CD8-positive, alpha-beta memory T cell (primary cell): ENCODE data around the gene TMEM256. TPM values are rescaled to one million over a fixed set of nuclear protein-coding genes. Genes with fewer than 3 reads are reported as not detected.

ENCODE experiments used
- CTCF ChIA-PET: fragments of 350-600 bp; sonication (Branson Sonifier 250); formaldehyde crosslinking; loops from one replicate; lab custom pipeline; 2021; ENCODE audit warnings: antibody characterized with exemption; lab: Charles Lee
- POLR2A ChIA-PET: fragments of 350-600 bp; sonication (Branson Sonifier 250); formaldehyde crosslinking; loops from one replicate; lab custom pipeline; 2021; ENCODE audit warnings: antibody characterized with exemption; lab: Charles Lee
- DNase-seq, 5 donors: peaks; one replicate each; pipeline versions ENCODE4 v3.0.0 to v3.0.0-alpha.2; 2020 to 2022; ENCODE audit warnings: mixed read lengths in 1 of 5
- H3K27ac ChIP-seq: one replicate; pipeline ENCODE4 v1.7.0; 2013; ENCODE audit warnings: low read depth, mild to moderate bottlenecking, low read length, moderate library complexity
- H3K27me3 ChIP-seq: 2 replicates; pipeline ENCODE4 v1.7.0; 2013; ENCODE audit warnings: low read length, mild to moderate bottlenecking; ENCODE audit not compliant: insufficient read depth, poor library complexity, severe bottlenecking
- H3K36me3 ChIP-seq: 2 replicates; pipeline ENCODE4 v1.7.0; 2013; ENCODE audit warnings: mild to moderate bottlenecking, low read length, moderate library complexity; ENCODE audit not compliant: insufficient read depth
- H3K4me1 ChIP-seq: 2 replicates; pipeline ENCODE4 v1.7.0; 2013; ENCODE audit warnings: mild to moderate bottlenecking, low read length, moderate library complexity; ENCODE audit not compliant: insufficient read depth
- H3K4me3 ChIP-seq: 2 replicates; pipeline ENCODE4 v1.7.0; 2013; ENCODE audit warnings: mild to moderate bottlenecking, low read length
- H3K9me3 ChIP-seq: 2 replicates; pipeline ENCODE4 v1.7.0; 2013; ENCODE audit warnings: mild to moderate bottlenecking, low read length
- H3K27ac Mint-ChIP-seq, 8 donors: one replicate each; pipeline ENCODE4 v1.8.0; 2020 to 2021; ENCODE audit warnings: mixed read lengths in 8 of 8, mild to moderate bottlenecking in 6 of 8, inconsistent platforms in 3 of 8, moderate library complexity in 3 of 8
- H3K27me3 Mint-ChIP-seq, 2 donors: one replicate each; pipeline ENCODE4 v1.8.0; 2020 to 2021; ENCODE audit warnings: mixed read lengths in 2 of 2, mild to moderate bottlenecking in 1 of 2, moderate library complexity in 1 of 2
- H3K36me3 Mint-ChIP-seq, 3 donors: one replicate each; pipeline ENCODE4 v1.8.0; 2020 to 2021; ENCODE audit warnings: mixed read lengths in 3 of 3, inconsistent platforms in 1 of 3, mild to moderate bottlenecking in 1 of 3
- H3K4me1 Mint-ChIP-seq, 3 donors: one replicate each; pipeline ENCODE4 v1.8.0; 2020 to 2021; ENCODE audit warnings: mixed read lengths in 3 of 3, inconsistent platforms in 1 of 3, mild to moderate bottlenecking in 1 of 3
- H3K4me3 Mint-ChIP-seq, 7 donors: one replicate each; pipeline ENCODE4 v1.8.0; 2020 to 2021; ENCODE audit warnings: mixed read lengths in 7 of 7, mild to moderate bottlenecking in 6 of 7, moderate library complexity in 4 of 7, inconsistent platforms in 2 of 7
- H3K9me3 Mint-ChIP-seq, 5 donors: one replicate each; pipeline ENCODE4 v1.8.0; 2020 to 2022; ENCODE audit warnings: mixed read lengths in 5 of 5, mild to moderate bottlenecking in 3 of 5, moderate library complexity in 2 of 5, inconsistent platforms in 1 of 5
- polyA plus RNA-seq: library from polyadenylated mRNA; unstranded; fragments of 300-500 nt; fragmentation: Illumina TruSeq; gene quantifications from one replicate; pipeline ENCODE4 v1.2.3, GENCODE V29; 2021
- total RNA-seq, 2 experiments: library from RNA; stranded (reverse); gene quantifications; one replicate each; pipeline ENCODE4 v1.2.3, GENCODE V29; 2021

The TMEM256 gene
- total and polyA plus RNA-seq, 3 experiments from 2014 or later: 45.4 to 62.4 (median 51.4) TPM

GRCh38 chr17:7427549-7427948 lies 23.7 kb upstream of the TMEM256 start:
- no peak overlapping the region for H3K4me3 ChIP-seq
- H3K9me3 ChIP-seq: no peaks in the 10 kb centered on the region
- Mint-ChIP-seq H3K4me1 (no peaks in the 10 kb centered on the region), H3K27me3 (peaks cover 0 to 3% of the 10 kb centered on the region in 2 donors), H3K9me3 (no peaks in the 10 kb centered on the region), H3K36me3 (no peaks in the 10 kb centered on the region), H3K27ac (no peak overlapping the region), H3K4me3 (no peak overlapping the region)
- no peaks in the 10 kb centered on the region for H3K4me1 ChIP-seq
- H3K36me3 ChIP-seq: no peaks in the 10 kb centered on the region
- H3K27ac ChIP-seq: no peak overlapping the region
- H3K27me3 ChIP-seq: no peaks in the 10 kb centered on the region
- no peak for DNase-seq
- POLR2A ChIA-PET: no interaction called here
- CTCF ChIA-PET: interaction anchor here (1.0 to 2.1 kb wide), 2 partner anchors 9 to 72 kb away, joined by 3 to 10 read pairs; no protein-coding TSS in a partner anchor

DNA sequence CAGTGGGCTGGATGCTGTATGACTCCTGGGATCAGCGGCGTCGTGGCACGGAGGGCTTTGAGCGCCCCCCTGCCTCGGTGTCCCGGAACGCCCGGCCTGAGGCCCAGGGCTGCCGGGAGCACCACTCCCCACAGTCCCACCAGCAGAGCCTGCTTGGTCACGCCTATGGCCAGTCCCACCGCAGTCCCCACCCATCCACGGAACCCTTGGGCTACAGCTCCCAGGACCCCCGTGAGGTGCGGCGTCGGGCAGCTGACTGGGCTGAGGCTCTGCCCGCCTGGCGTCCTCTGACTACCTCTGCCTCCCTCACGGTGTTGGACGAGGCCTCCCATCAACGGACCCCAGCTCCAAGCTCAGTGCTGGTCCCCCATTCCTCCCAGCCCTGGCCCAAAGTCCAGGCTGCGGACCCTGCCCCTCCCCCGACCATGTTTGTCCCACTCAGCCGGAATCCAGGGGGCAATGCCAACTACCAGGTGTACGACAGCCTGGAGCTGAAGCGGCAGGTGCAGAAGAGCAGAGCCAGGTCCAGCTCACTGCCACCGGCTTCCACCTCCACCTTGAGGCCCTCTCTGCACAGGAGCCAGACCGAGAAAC lies 23.1 kb upstream of the TMEM256 start:
- Histone ChIP-seq H3K9me3 (no peaks in the 10 kb centered on the region), H3K27ac (no peak overlapping the region), H3K36me3 (no peaks in the 10 kb centered on the region), H3K4me1 (no peaks in the 10 kb centered on the region), H3K4me3 (no peak overlapping the region), H3K27me3 (no peaks in the 10 kb centered on the region)
- H3K36me3 Mint-ChIP-seq: no peaks in the 10 kb centered on the region
- DNase-seq: no peak
- H3K4me1 Mint-ChIP-seq: no peaks in the 10 kb centered on the region
- no peak overlapping the region for H3K4me3 Mint-ChIP-seq
- ChIA-PET CTCF (interaction anchor here (1.0 to 2.1 kb wide), 2 partner anchors 10 to 71 kb away, joined by 3 to 10 read pairs; no protein-coding TSS in a partner anchor), POLR2A (no interaction called here)
- peaks cover 0 to 3% of the 10 kb centered on the region in 2 donors for H3K27me3 Mint-ChIP-seq
- no peak overlapping the region for H3K27ac Mint-ChIP-seq
- H3K9me3 Mint-ChIP-seq: no peaks in the 10 kb centered on the region

DNA sequence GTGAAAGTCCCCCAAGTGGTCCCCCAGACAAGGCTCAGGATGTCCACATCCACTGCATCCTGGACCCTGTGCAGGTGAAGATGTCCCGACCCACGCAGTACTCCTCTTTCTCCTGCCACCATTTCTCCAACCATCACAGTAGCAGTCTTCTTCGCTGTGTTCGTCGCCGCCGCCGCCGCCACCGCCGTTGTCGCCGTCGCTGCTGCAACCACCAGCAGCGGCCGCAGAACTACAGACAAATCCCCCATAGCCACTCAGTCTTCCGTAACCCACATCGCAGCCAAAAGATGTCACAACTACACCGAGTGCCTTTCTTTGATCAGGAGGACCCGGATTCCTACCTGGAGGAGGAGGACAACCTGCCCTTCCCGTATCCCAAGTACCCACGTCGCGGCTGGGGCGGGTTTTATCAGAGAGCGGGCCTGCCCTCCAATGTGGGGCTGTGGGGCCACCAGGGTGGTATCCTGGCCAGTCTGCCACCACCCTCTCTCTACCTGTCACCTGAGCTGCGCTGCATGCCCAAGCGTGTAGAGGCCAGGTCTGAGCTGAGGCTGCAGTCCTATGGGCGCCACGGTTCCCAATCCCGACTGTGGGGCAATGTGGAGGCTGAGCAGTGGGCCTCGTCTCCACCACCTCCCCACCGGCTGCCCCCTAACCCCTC lies 22.4 kb upstream of the TMEM256 start:
- ChIA-PET CTCF (interaction anchor here (2.1 kb wide), 1 partner anchor 11 kb away, joined by 10 read pairs; no protein-coding TSS in a partner anchor), POLR2A (no interaction called here)
- no peak overlapping the region for H3K4me3 ChIP-seq
- no peaks in the 10 kb centered on the region for H3K36me3 ChIP-seq
- no peaks in the 10 kb centered on the region for H3K9me3 Mint-ChIP-seq
- H3K9me3 ChIP-seq: no peaks in the 10 kb centered on the region
- no peak overlapping the region for H3K27ac ChIP-seq
- no peaks in the 10 kb centered on the region for H3K27me3 ChIP-seq
- H3K27ac Mint-ChIP-seq: peak overlapping the region in 1 of 8 donors; percentile 5
- H3K36me3 Mint-ChIP-seq: no peaks in the 10 kb centered on the region
- peaks cover 0 to 3% of the 10 kb centered on the region in 2 donors for H3K27me3 Mint-ChIP-seq
- H3K4me3 Mint-ChIP-seq: no peak overlapping the region
- DNase-seq: no peak
- H3K4me1 Mint-ChIP-seq: no peaks in the 10 kb centered on the region
- no peaks in the 10 kb centered on the region for H3K4me1 ChIP-seq

- Mint-ChIP-seq H3K4me1 (no peaks in the 10 kb centered on the region), H3K27me3 (peaks cover 0 to 3% of the 10 kb centered on the region in 2 donors), H3K4me3 (no peak overlapping the region), H3K9me3 (no peaks in the 10 kb centered on the region), H3K36me3 (no peaks in the 10 kb centered on the region), H3K27ac (peak overlapping the region in 1 of 8 donors; percentile 5)
- POLR2A ChIA-PET: no interaction called here
- Histone ChIP-seq H3K4me1 (no peaks in the 10 kb centered on the region), H3K27ac (no peak overlapping the region), H3K9me3 (no peaks in the 10 kb centered on the region), H3K27me3 (no peaks in the 10 kb centered on the region), H3K36me3 (no peaks in the 10 kb centered on the region), H3K4me3 (no peak overlapping the region)
- CTCF ChIA-PET: interaction anchor here (0.6 to 1.3 kb wide), 2 partner anchors 11 to 49 kb away, joined by 3 to 4 read pairs; no protein-coding TSS in a partner anchor
- DNase-seq: no peak
These were observed 21.9 kb upstream of the TMEM256 start for GRCh38 chr17:7425756-7426155.

DNA sequence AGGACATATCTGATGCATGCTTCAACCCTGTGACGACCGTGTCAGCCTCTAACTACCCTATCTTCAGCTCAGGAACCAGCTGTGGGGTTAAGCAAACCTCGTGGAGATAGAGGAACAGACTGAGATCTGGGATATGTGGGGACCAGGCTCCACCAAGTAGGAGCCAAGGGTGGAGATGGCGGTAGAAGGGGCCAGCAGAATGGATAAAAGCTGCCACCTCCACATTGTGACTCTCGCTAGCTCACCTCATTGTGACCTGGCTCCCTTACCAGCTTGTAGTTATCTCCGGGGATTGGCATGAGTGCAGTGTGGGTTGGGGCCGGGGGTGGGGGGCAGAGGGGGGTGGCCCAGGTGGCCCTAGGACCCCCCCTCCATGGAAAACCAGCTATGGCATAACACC lies 21.4 kb upstream of the TMEM256 start, which contains the start of gene SPEM2:
SPEM2 (plus strand) TSS at position 301 of the 400 bp plus-strand sequence; CDS start at position 374, 73 bp downstream.
- no peak for DNase-seq
- ChIA-PET POLR2A (no interaction called here), CTCF (interaction anchor here (0.6 to 1.3 kb wide), 2 partner anchors 11 to 49 kb away, joined by 3 to 4 read pairs; no protein-coding TSS in a partner anchor)
- Mint-ChIP-seq H3K36me3 (no peaks in the 10 kb centered on the region), H3K27me3 (peaks cover 0 to 3% of the 10 kb centered on the region in 2 donors), H3K27ac (peak within 1 kb of the TSS in 1 of 8 donors; percentile 5), H3K4me1 (no peaks in the 10 kb centered on the region), H3K9me3 (no peaks in the 10 kb centered on the region), H3K4me3 (no peak within 1 kb of the TSS)
- no peak within 1 kb of the TSS for H3K27ac ChIP-seq
- no peak within 1 kb of the TSS for H3K4me3 ChIP-seq
- H3K36me3 ChIP-seq: no peaks in the 10 kb centered on the region
- no peaks in the 10 kb centered on the region for H3K4me1 ChIP-seq
- H3K9me3 ChIP-seq: no peaks in the 10 kb centered on the region
- H3K27me3 ChIP-seq: no peaks in the 10 kb centered on the region

GRCh38 chr17:7423679-7424078 lies 19.8 kb upstream of the TMEM256 start:
- Histone ChIP-seq H3K27me3 (no peaks in the 10 kb centered on the region), H3K4me3 (no peak overlapping the region), H3K27ac (no peak overlapping the region), H3K9me3 (no peaks in the 10 kb centered on the region), H3K4me1 (no peaks in the 10 kb centered on the region), H3K36me3 (no peaks in the 10 kb centered on the region)
- Mint-ChIP-seq H3K4me3 (no peak overlapping the region), H3K4me1 (no peaks in the 10 kb centered on the region), H3K9me3 (no peaks in the 10 kb centered on the region), H3K27me3 (peaks cover 3 to 6% of the 10 kb centered on the region in 2 donors), H3K36me3 (no peaks in the 10 kb centered on the region), H3K27ac (no peak overlapping the region)
- CTCF ChIA-PET: interaction anchor here (0.7 kb wide), 1 partner anchor 137 kb away, joined by 3 read pairs; no protein-coding TSS in a partner anchor
- POLR2A ChIA-PET: interaction anchor here (0.6 kb wide), 1 partner anchor 28 kb away, joined by 3 read pairs; no protein-coding TSS in a partner anchor
- no peak for DNase-seq

DNA sequence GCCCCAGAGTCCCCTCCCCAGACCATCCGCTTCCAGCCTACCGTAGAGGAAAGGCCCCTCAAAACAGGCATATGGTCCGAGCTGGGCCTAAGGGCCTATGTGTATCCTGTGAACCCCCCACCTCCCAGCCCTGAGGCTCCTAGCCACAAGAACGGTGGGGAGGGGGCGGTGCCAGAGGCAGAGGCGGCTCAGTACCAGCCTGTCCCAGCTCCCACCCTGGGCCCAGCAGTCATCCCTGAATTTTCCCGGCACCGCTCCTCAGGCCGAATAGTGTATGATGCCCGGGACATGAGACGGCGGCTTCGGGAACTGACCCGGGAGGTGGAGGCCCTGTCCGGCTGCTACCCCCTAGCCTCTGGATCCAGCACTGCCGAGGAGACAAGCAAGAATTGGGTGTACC lies 17.3 kb upstream of the TMEM256 start:
- Histone ChIP-seq H3K4me3 (no peak overlapping the region), H3K4me1 (no peaks in the 10 kb centered on the region), H3K36me3 (no peaks in the 10 kb centered on the region), H3K9me3 (no peaks in the 10 kb centered on the region), H3K27ac (no peak overlapping the region), H3K27me3 (no peaks in the 10 kb centered on the region)
- ChIA-PET POLR2A (no interaction called here), CTCF (interaction anchor here (0.9 kb wide), 1 partner anchor 139 kb away, joined by 3 read pairs; no protein-coding TSS in a partner anchor)
- Mint-ChIP-seq H3K9me3 (no peaks in the 10 kb centered on the region), H3K4me1 (peaks cover 0 to 2% (median 0%) of the 10 kb centered on the region in 3 donors), H3K36me3 (peaks cover 0 to 1% (median 0%) of the 10 kb centered on the region in 3 donors), H3K27me3 (peaks cover 3 to 6% of the 10 kb centered on the region in 2 donors), H3K27ac (no peak overlapping the region), H3K4me3 (no peak overlapping the region)
- DNase-seq: no peak
